ENCODE results near the gene NR2F1-AS1. TPM values are rescaled to one million over a fixed set of nuclear protein-coding genes. Genes with fewer than 3 reads are reported as not detected.

NR2F1-AS1 gene
- total and polyA plus RNA-seq, 2 of the 4 experiments (the other 2 are of a cell fraction): 12.5 to 12.8 TPM

- H3K14ac ChIP-seq (replicated peaks; ENCODE audit: low read depth, low read length): no peak overlapping the region
- CTCF ChIA-PET: no interaction called here
- H3K18ac ChIP-seq (ENCODE audit: low read depth, low read length): no peak overlapping the region
- peak overlapping the region; percentile 69 for H2BK120ac ChIP-seq (ENCODE audit: low read depth, low read length)
- no peaks in the 10 kb centered on the region for H3K9me3 ChIP-seq (ENCODE audit: control insufficient read depth, insufficient read depth, low read length)
- H2BK20ac ChIP-seq (ENCODE audit: low read depth, low read length): no peak overlapping the region; the same call in 1 of the 2 replicates
- H3K4me3 ChIP-seq (ENCODE audit: insufficient read depth, low read depth, low read length): no peak overlapping the region
- H2AK9ac ChIP-seq (replicated peaks; ENCODE audit: low read depth, low read length, poor library complexity): no peak overlapping the region
- H3K56ac ChIP-seq (ENCODE audit: extremely low read depth, insufficient read depth, low read length): no peak overlapping the region
- 0 out of 2 replicates have a peak, but pooled peaks cover 6% of the 10 kb centered on the region for H3K9me1 ChIP-seq (ENCODE audit: insufficient read depth, low read length)
- no peak overlapping the region for H2AFZ ChIP-seq (replicated peaks; ENCODE audit: low read length, poor library complexity)
- H4K5ac ChIP-seq (ENCODE audit: low read depth, low read length): no peak overlapping the region
- dilution Hi-C loops (cut with HindIII; ENCODE audit: low sequenced_read_pairs, unreplicated experiment) (no loop called here), in situ Hi-C loops (cut with MboI; ENCODE audit: low sequenced_read_pairs) (no loop called here), intact Hi-C loops (cut with micrococcal nuclease) (no loop called here)
- no peak overlapping the region for H3K23ac ChIP-seq (ENCODE audit: low read depth, low read length)
- POLR2A ChIA-PET (ENCODE audit: unreplicated experiment): no interaction called here
- H2AK5ac ChIP-seq (ENCODE audit: low read depth, low read length): no peak overlapping the region; the same call in 1 of the 2 replicates
- no peak overlapping the region for H4K91ac ChIP-seq (ENCODE audit: insufficient read depth, low read depth, low read length)
- peaks cover 3% of the 10 kb centered on the region for H3K4me1 ChIP-seq (ENCODE audit: control insufficient read depth, insufficient read depth, low read length)
- H3K4me2 ChIP-seq (ENCODE audit: low read depth, low read length): no peak overlapping the region
- no peak overlapping the region for H3K9ac ChIP-seq (ENCODE audit: low read depth, low read length)
- no CpG with 5 or more reads among the region's 5 CpGs for WGBS, 2 experiments (ENCODE audit: extremely low coverage in 2 of 2, insufficient read length in 1 of 2)
- DNase-seq (no peak), ATAC-seq (ENCODE audit: low read depth) (no peak)
- H3K27me3 ChIP-seq (ENCODE audit: control insufficient read depth, insufficient read depth, low read length): no peaks in the 10 kb centered on the region
- no peaks in the 10 kb centered on the region for H3K36me3 ChIP-seq (ENCODE audit: control insufficient read depth, insufficient read depth, low read length)
- no peak overlapping the region for H2BK5ac ChIP-seq (ENCODE audit: low read depth, low read length, poor library complexity, severe bottlenecking)
- H3K27ac ChIP-seq (ENCODE audit: insufficient read depth, low read length): no peak overlapping the region
- no peaks in the 10 kb centered on the region for H4K20me1 ChIP-seq (ENCODE audit: insufficient read depth, low read length)
- no peaks in the 10 kb centered on the region for H3K79me1 ChIP-seq (ENCODE audit: low read depth in 1 of 2, low read length in 2 of 2)
- peak overlapping the region; percentile 65; the same call in 1 of the 3 replicates for H2BK15ac ChIP-seq (ENCODE audit: low read depth, low read length)
- 0 out of 4 replicates have a peak overlapping the region, but pooled peaks of 1 of the 2 experiments have one; percentile 3 for H4K8ac ChIP-seq (ENCODE audit: low read depth in 2 of 2, low read length in 2 of 2)
- no peak for TF ChIP-seq SMC3 (IDR thresholded peaks at IDR 0.05; ENCODE audit: low read depth, low read length)
- TF ChIP-seq RFX5 (IDR thresholded peaks at IDR 0.05; ENCODE audit: low read depth, low read length): no peak
- TF ChIP-seq MXI1 (IDR thresholded peaks at IDR 0.05; ENCODE audit: borderline replicate concordance, low read depth, low read length): no peak
- no peak for TF ChIP-seq MAFK (IDR thresholded peaks at IDR 0.05; ENCODE audit: low read depth, low read length)
- TF ChIP-seq POLR2A (IDR thresholded peaks at IDR 0.05; ENCODE audit: low read depth, low read length): no peak
- TF ChIP-seq CEBPB (IDR thresholded peaks at IDR 0.05; ENCODE audit: low read depth, low read length): no peak
- no peak for TF ChIP-seq FOS (IDR thresholded peaks at IDR 0.05; ENCODE audit: low read depth, low read length)
- no peak for TF ChIP-seq CTCF (conservative IDR thresholded peaks at IDR 0.05; ENCODE audit: low read depth, low read length)
- BruUV-seq (replicated peaks): no TSS peak
- 0 out of 2 replicates have a peak overlapping the region, but pooled peaks have one; percentile 9 for H3K4ac ChIP-seq (ENCODE audit: low read depth, low read length)
Observed at GRCh38 chr5:93360436-93361088, 220.5 kb downstream of the NR2F1-AS1 start.

Data from IMR-90 (cell line).